Measurements from ENCODE around the gene MTHFD1L. TPM values are rescaled to one million over a fixed set of nuclear protein-coding genes. Genes with fewer than 3 reads are reported as not detected.

MTHFD1L gene
- total and polyA plus RNA-seq, 11 donors: 1.1 to 13.2 (median 4.2) TPM

GRCh38 chr6:151098166-151098565 is 232.7 kb downstream of the MTHFD1L start:
- H3K27me3 ChIP-seq: no peaks in the 10 kb centered on the region
- intact Hi-C loops (cut with DNase I): no loop called here
- no peak for ATAC-seq
- TF ChIP-seq POLR2A (IDR thresholded peaks at IDR 0.05) (no peak), CTCF (IDR thresholded peaks at IDR 0.05) (no peak)
- H3K4me1 ChIP-seq: peaks cover 0 to 21% (median 0%) of the 10 kb centered on the region in 12 donors
- no peaks in the 10 kb centered on the region for H3K36me3 ChIP-seq
- no peaks in the 10 kb centered on the region for H3K9me3 ChIP-seq
- no peak for DNase-seq
- no peak overlapping the region for H3K27ac ChIP-seq
- H3K4me3 ChIP-seq: no peak overlapping the region
- WGBS, 4 donors: 90 to 94% (median 91%) methylated on average over 4 of the region's 4 CpGs

- no peak for ATAC-seq
- H3K4me1 ChIP-seq: peaks cover 0 to 21% (median 0%) of the 10 kb centered on the region in 12 donors
- no peak for DNase-seq
- H3K9me3 ChIP-seq: no peaks in the 10 kb centered on the region
- WGBS, 4 donors: 88 to 95% (median 91%) methylated on average over 2 of the region's 2 CpGs
- H3K4me3 ChIP-seq: no peak overlapping the region
- no peak for TF ChIP-seq CTCF (IDR thresholded peaks at IDR 0.05)
- no peak for TF ChIP-seq POLR2A (IDR thresholded peaks at IDR 0.05)
- no peak overlapping the region for H3K27ac ChIP-seq
- H3K36me3 ChIP-seq: no peaks in the 10 kb centered on the region
- no peaks in the 10 kb centered on the region for H3K27me3 ChIP-seq
- intact Hi-C loops (cut with DNase I): no loop called here
Measured at GRCh38 chr6:151100326-151100725, 234.8 kb downstream of the MTHFD1L start.

- Histone ChIP-seq H3K36me3 (no peaks in the 10 kb centered on the region), H3K9me3 (no peaks in the 10 kb centered on the region), H3K27me3 (no peaks in the 10 kb centered on the region), H3K27ac (peak overlapping the region in 11 of 12 donors; percentile 2 to 69 (median 26)), H3K4me3 (peak overlapping the region in 2 of 12 donors; percentile 14 to 23), H3K4me1 (peaks cover 0 to 21% (median 0%) of the 10 kb centered on the region in 12 donors)
- WGBS, 4 donors: 64 to 73% (median 69%) methylated on average over 6 of the region's 6 CpGs
- DNase-seq (no peak), ATAC-seq (peak in 2 of 4 donors; percentile 32 to 39)
- TF ChIP-seq CTCF (IDR thresholded peaks at IDR 0.05) (no peak), POLR2A (IDR thresholded peaks at IDR 0.05) (no peak)
- intact Hi-C loops (cut with DNase I): no loop called here
Measured at GRCh38 chr6:151101161-151101815, 235.8 kb downstream of the MTHFD1L start.

GRCh38 chr6:151101816-151102694 is 236.6 kb downstream of the MTHFD1L start:
- WGBS, 4 donors: 84 to 86% (median 85%) methylated on average over 10 of the region's 10 CpGs
- Histone ChIP-seq H3K9me3 (no peaks in the 10 kb centered on the region), H3K36me3 (no peaks in the 10 kb centered on the region), H3K27ac (peak overlapping the region in 10 of 12 donors; percentile 4 to 69 (median 26)), H3K4me1 (peaks cover 0 to 17% (median 0%) of the 10 kb centered on the region in 12 donors), H3K4me3 (no peak overlapping the region), H3K27me3 (no peaks in the 10 kb centered on the region)
- TF ChIP-seq CTCF (IDR thresholded peaks at IDR 0.05) (no peak), POLR2A (IDR thresholded peaks at IDR 0.05) (no peak)
- ATAC-seq (peak in 1 of 4 donors; percentile 34), DNase-seq (no peak)
- intact Hi-C loops (cut with DNase I): no loop called here
